ENCODE data around the gene ERC2.

GRCh38 chr3:56124546-56124945 is 343.7 kb downstream of the ERC2 start:
- TF ChIP-seq EP300 (IDR thresholded peaks at IDR 0.05; ENCODE audit: low read depth in 2 of 2, low read length in 2 of 2) (no peak), EP300 (CRISPR knock-in tag; IDR thresholded peaks at IDR 0.05; ENCODE audit: borderline replicate concordance) (no peak), RELA (CRISPR knock-in tag; IDR thresholded peaks at IDR 0.05) (no peak), CTCF (CRISPR knock-in tag; IDR thresholded peaks at IDR 0.05) (no peak), FOXJ3 (CRISPR knock-in tag; IDR thresholded peaks at IDR 0.05; ENCODE audit: borderline replicate concordance) (no peak), PHF21A (CRISPR knock-in tag; IDR thresholded peaks at IDR 0.05) (no peak), ZBTB10 (CRISPR knock-in tag; IDR thresholded peaks at IDR 0.05; ENCODE audit: borderline replicate concordance) (no peak), FOXP1 (IDR thresholded peaks at IDR 0.05) (no peak), FOXP1 (CRISPR knock-in tag; IDR thresholded peaks at IDR 0.05) (no peak), SPEN (CRISPR knock-in tag; IDR thresholded peaks at IDR 0.05; ENCODE audit: low read depth) (no peak), SNAPC5 (CRISPR knock-in tag; IDR thresholded peaks at IDR 0.05; ENCODE audit: borderline replicate concordance) (no peak), PATZ1 (CRISPR knock-in tag; IDR thresholded peaks at IDR 0.05) (no peak), HOXA5 (CRISPR knock-in tag; IDR thresholded peaks at IDR 0.05) (no peak), SP2 (CRISPR knock-in tag; IDR thresholded peaks at IDR 0.05) (no peak)
